ENCODE measurements around the gene ANKRD53.

The ANKRD53 gene

GRCh38 chr2:70967189-70967588, 11.2 kb upstream of the ANKRD53 start:
- no peak for DNase-seq

GRCh38 chr2:70974592-70974991, 3.8 kb upstream of the ANKRD53 start:
- no peak for DNase-seq

GRCh38 chr2:70975237-70975636, 3.2 kb upstream of the ANKRD53 start:
- DNase-seq = no peak

- DNase-seq = peak; percentile 36
These were observed 725 bp upstream of the ANKRD53 start for GRCh38 chr2:70977605-70978205.

- DNase-seq = no peak
These were observed 704 bp downstream of the ANKRD53 start for GRCh38 chr2:70979180-70979488.

GRCh38 chr2:70979626-70980025, 1.2 kb downstream of the ANKRD53 start:
- DNase-seq = no peak

- no peak for DNase-seq
These were observed 3.0 kb downstream of the ANKRD53 start for GRCh38 chr2:70981421-70981820.

- DNase-seq = no peak
These were observed 3.7 kb downstream of the ANKRD53 start for GRCh38 chr2:70981866-70982810.

- no peak for DNase-seq
These were observed 4.5 kb downstream of the ANKRD53 start for GRCh38 chr2:70982971-70983370.

GRCh38 chr2:70983506-70984227, 5.2 kb downstream of the ANKRD53 start:
- DNase-seq = no peak

DNA sequence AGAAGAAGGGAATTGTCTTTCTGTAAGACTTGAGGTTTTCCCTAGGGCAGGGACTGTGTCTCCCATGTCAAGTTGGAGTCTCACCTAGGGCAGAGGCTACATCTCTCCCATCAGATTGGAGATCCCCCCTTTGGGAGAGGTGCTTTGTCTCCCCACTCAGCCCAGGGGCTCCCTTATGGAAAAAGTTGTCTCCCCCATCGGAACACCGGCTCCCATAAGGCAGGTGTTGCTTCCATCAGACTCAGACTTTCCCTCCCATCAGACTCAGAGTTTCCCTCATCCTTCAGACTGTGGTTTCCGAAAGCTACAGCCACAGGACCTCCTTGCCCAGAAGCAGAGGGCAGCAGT, 5.8 kb downstream of the ANKRD53 start:
- DNase-seq = no peak

DNA sequence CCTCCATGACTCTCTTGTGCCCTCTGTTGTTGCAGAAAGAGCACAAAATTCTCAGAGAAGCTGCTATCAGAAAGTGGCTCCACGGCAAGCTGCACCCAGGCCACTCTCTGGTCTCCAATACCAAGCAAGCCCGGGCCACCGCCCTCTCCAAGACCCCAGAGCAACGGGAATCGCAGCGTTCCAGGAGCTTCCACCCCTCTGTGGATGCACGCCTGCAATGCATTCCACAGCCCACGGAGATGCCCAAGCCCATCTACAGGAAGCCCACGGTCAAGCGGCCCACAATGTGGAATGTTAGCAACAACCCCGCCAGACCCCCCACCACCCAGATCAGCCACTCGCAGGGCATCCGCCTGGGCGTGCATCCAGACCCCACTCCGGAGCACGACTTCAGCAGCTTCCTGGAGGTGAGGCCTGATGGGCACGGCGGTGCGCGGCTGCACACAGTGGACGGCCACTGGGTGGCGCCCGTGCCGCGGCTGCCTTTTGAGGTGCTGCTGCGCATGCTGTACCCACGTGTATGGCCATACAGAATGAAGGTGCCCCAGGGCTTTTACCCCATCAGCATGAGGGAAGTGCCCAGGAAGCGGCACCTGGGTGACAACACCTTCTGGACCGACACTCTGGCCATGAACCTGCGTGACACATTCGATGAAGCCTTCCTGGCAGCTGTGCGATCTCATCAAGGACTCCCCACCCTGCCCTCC, 6.3 kb downstream of the ANKRD53 start:
- DNase-seq = no peak

DNA sequence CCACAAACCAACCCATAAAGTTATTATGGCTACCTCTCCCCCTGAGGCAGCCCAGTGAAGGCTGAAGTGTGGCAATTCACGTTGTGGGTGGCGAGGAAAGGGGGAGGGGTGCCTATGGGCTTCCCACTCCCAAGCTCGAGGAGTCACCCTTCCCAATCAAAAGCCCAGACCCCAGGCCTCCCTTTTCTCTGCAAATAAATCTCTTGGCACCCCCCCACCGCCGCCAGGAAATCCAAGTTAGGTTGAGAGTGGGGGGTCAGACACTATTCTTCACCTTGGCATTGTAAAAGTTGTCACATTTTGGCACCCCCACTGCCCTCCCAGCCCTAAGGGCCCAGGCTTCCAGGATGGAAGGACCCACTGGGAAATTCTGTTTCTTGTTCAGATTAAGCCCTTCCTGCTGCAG, 6.9 kb downstream of the ANKRD53 start:
- no peak for DNase-seq

- no peak for DNase-seq
These were observed 7.5 kb downstream of the ANKRD53 start for GRCh38 chr2:70985956-70986355.

- DNase-seq = no peak
These were observed 8.2 kb downstream of the ANKRD53 start for GRCh38 chr2:70986499-70987189.

DNA sequence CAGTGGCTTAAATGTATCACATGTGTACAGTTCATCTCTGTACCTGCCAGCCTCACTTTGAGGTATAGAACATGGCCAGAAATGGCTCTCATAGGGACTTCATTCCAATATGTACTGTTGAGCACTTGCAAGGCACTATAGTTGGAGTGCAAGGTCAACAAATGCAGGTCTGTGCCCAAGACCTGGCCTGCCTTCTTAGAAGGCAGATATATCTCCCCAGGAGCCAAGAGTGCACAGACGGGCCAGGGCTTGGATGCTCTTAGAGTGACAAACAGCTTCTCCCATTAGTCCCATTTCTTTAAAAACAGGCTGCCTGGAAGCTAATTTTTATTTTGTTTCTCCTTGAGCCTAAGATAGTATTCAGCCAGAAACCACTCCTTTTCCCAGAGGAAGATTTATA, 9.0 kb downstream of the ANKRD53 start:
- no peak for DNase-seq

- no peak for DNase-seq
These were observed 9.7 kb downstream of the ANKRD53 start for GRCh38 chr2:70988151-70988550.

DNA sequence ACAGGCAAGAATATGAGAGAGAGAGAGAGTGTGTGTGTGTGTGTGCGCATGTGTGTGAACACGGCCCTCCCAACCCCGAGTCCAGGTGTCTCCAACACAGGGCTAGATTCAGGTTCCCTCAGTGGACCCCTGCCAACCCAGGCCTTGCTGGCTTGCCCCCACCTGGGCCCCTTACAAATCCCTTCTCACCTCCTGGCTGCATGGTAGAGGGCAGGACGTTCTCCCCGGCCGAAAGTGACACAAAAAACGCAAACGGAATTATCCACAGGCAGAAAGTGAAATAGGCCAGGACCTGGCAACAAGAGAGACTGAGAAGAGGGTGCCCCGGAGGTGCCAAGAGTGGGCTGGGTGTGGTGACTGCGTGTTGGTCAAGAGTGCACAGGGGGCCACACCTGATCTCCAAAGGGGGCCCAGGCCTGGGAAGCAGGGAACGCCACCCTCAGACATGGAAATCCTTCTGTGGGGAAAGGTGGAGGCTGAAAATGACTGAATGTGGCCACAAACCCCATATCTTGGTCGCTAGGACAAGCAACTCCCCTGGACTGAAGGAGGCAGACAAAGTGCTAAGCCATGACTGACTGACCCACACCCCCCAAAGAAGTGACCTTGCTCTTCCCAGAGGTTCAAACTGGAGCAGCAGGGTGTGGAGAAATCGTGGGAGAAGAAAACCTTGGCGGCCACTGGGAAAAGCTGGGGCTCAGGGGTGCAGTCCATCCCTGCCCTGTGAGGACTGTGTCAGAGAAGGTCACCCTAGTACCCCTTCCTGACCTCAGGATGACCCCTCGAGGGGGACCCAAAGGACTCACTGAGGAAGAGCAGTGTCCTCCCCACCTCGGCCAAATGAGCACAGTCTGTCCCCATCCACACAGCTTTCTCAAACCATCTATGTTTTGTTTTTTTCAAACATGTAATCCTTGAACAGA, 10.6 kb downstream of the ANKRD53 start:
- no peak for DNase-seq

- no peak for DNase-seq
These were observed 11.8 kb downstream of the ANKRD53 start for GRCh38 chr2:70990216-70990615.

- no peak for DNase-seq
These were observed 12.7 kb downstream of the ANKRD53 start for GRCh38 chr2:70991142-70991541.

DNA sequence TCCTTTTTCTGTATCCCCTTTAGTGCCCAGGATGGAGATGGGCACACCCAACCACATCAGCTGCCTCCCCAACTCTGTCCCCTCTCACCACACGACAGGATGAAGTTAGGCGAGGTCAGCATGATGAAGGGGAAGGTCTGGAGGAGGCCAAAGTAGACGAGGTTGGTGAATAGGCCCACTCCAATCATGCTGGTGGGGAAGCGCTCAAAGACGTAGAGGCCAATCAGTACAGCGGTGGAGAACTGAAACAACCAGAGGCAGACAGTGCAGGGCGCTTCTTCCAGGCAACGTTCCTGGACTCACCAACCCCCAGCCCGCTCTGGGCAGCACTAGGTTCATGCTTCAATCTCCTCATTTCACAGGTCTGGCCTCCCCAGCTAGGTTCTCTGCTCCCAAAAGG, 13.3 kb downstream of the ANKRD53 start:
- DNase-seq = no peak

Measured in DMS79 (cell line).